ENCODE results near the gene PCSK1N. TPM values are rescaled to one million over a fixed set of nuclear protein-coding genes. Genes with fewer than 3 reads are reported as not detected.

Gene PCSK1N
- total and polyA plus RNA-seq, 4 donors, result 61.4 to 566 (median 286) TPM

DNA sequence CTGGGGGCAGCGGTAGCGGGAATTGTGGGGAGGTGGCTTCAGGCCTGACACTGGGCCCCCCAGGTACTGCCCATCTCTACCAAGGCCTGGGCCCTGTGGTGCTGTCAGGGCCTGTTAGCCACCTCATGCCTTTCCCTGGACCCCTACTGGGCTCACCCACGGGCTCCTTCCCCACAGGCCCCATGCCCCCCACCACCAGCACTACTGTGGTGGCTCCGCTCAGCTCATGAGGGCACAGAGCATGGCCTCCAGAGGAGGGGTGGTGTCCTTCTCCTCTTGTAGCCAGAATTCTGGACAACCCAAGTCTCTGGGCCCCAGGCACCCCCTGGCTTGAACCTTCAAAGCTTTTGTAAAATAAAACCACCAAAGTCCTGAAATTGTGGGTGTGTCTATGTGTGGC lies 41.5 kb downstream of the PCSK1N start:
- Histone ChIP-seq H3K36me3 (ENCODE audit: control insufficient read depth, insufficient read depth, low read length) (no peaks in the 10 kb centered on the region), H3K9me3 (ENCODE audit: control insufficient read depth, insufficient read depth, low read length) (no peaks in the 10 kb centered on the region), H3K27me3 (ENCODE audit: control insufficient read depth, insufficient read depth, low read length) (no peaks in the 10 kb centered on the region), H3K4me3 (ENCODE audit: low read depth, low read length) (no peak overlapping the region), H3K4me1 (ENCODE audit: control insufficient read depth, insufficient read depth, low read length) (no peaks in the 10 kb centered on the region), H3K27ac (ENCODE audit: low read depth, low read length) (no peak overlapping the region)
- no peak for DNase-seq (ENCODE audit: low read depth in 4 of 6, low spot score in 6 of 6)
- 73% methylated on average over 4 of the region's 4 CpGs for WGBS (ENCODE audit: insufficient coverage)

DNA sequence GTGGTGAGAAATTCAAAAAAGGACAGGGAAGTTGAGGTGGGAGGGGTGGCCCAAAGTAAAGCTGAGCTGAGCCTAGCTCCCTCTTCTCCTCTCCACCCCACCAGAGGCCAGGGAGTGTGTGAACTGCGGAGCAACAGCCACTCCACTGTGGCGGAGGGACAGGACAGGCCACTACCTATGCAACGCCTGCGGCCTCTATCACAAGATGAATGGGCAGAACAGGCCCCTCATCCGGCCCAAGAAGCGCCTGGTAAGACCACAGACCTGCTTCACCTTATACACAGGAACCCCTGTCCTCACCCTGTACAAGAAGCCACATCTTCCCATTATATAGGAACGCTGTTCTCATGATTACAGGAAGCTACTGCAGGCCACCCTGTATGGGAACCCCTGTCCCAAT lies 43.2 kb downstream of the PCSK1N start:
- DNase-seq (ENCODE audit: low read depth in 4 of 6, low spot score in 6 of 6), result no peak
- H3K27ac ChIP-seq (ENCODE audit: low read depth, low read length), result no peak overlapping the region
- no peaks in the 10 kb centered on the region for H3K4me1 ChIP-seq (ENCODE audit: control insufficient read depth, insufficient read depth, low read length)
- H3K36me3 ChIP-seq (ENCODE audit: control insufficient read depth, insufficient read depth, low read length), result no peaks in the 10 kb centered on the region
- H3K9me3 ChIP-seq (ENCODE audit: control insufficient read depth, insufficient read depth, low read length), result no peaks in the 10 kb centered on the region
- 74% methylated on average over 7 of the region's 7 CpGs for WGBS (ENCODE audit: insufficient coverage)
- H3K27me3 ChIP-seq (ENCODE audit: control insufficient read depth, insufficient read depth, low read length), result peaks cover 2% of the 10 kb centered on the region
- no peak overlapping the region for H3K4me3 ChIP-seq (ENCODE audit: low read depth, low read length)

DNA sequence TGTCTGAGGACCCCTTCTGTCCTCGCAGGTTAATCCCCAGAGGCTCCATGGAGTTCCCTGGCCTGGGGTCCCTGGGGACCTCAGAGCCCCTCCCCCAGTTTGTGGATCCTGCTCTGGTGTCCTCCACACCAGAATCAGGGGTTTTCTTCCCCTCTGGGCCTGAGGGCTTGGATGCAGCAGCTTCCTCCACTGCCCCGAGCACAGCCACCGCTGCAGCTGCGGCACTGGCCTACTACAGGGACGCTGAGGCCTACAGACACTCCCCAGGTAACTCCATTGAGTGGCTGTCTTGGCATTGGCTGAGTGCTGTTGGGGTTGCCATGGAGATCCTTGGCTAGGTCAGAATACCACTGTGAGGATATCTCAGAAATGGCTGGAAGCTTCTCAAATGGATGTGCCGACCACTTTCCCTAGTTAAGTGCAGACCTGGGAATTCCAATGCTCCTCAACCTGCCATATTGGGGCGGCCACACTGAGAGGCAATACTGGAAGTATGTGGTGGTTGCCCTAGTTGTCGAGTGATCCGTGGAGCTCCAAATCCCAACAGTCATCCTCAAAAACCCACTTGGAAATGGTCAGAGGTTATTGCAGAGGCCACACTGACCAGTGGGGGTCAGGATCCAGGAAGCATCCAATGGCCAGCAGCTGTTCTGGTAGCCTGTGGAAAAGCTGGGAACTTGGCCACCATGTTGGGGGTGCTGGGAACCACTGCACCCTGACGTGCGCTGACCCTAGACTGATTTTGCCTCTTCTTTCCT lies 44.2 kb downstream of the PCSK1N start:
- Histone ChIP-seq H3K27ac (ENCODE audit: low read depth, low read length) (no peak overlapping the region), H3K4me3 (ENCODE audit: low read depth, low read length) (no peak overlapping the region), H3K4me1 (ENCODE audit: control insufficient read depth, insufficient read depth, low read length) (no peaks in the 10 kb centered on the region), H3K9me3 (ENCODE audit: control insufficient read depth, insufficient read depth, low read length) (no peaks in the 10 kb centered on the region), H3K27me3 (ENCODE audit: control insufficient read depth, insufficient read depth, low read length) (peaks cover 2% of the 10 kb centered on the region), H3K36me3 (ENCODE audit: control insufficient read depth, insufficient read depth, low read length) (no peaks in the 10 kb centered on the region)
- 55% methylated on average over 8 of the region's 11 CpGs for WGBS (ENCODE audit: insufficient coverage)
- DNase-seq (ENCODE audit: low read depth in 4 of 6, low spot score in 6 of 6), result no peak

DNA sequence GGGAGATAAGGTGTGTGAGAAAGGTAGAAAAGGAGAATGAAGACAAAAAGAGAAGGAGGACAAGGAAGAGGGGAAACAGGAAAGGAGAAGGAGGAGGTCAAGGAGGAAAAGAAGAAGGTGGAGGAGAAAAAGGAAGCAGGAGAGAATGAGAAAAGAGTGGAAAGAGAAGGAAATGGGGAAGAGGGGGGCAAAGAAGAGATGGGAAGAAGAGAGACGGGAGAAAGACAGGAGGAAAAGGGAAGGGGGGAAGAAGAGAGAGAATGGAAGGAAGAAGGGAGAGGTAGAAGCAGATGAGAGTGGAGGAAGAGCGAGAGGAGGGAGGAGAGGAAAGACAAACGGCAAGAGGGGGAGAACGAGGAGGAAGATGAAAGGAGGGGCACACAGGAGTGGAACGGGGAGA lies 44.9 kb downstream of the PCSK1N start:
- DNase-seq (ENCODE audit: low read depth in 4 of 6, low spot score in 6 of 6), result no peak
- WGBS (ENCODE audit: insufficient coverage), result 62% methylated on average over 5 of the region's 5 CpGs
- no peaks in the 10 kb centered on the region for H3K4me1 ChIP-seq (ENCODE audit: control insufficient read depth, insufficient read depth, low read length)
- H3K27ac ChIP-seq (ENCODE audit: low read depth, low read length), result no peak overlapping the region
- no peaks in the 10 kb centered on the region for H3K36me3 ChIP-seq (ENCODE audit: control insufficient read depth, insufficient read depth, low read length)
- H3K9me3 ChIP-seq (ENCODE audit: control insufficient read depth, insufficient read depth, low read length), result no peaks in the 10 kb centered on the region
- H3K4me3 ChIP-seq (ENCODE audit: low read depth, low read length), result no peak overlapping the region
- peaks cover 2% of the 10 kb centered on the region for H3K27me3 ChIP-seq (ENCODE audit: control insufficient read depth, insufficient read depth, low read length)

DNA sequence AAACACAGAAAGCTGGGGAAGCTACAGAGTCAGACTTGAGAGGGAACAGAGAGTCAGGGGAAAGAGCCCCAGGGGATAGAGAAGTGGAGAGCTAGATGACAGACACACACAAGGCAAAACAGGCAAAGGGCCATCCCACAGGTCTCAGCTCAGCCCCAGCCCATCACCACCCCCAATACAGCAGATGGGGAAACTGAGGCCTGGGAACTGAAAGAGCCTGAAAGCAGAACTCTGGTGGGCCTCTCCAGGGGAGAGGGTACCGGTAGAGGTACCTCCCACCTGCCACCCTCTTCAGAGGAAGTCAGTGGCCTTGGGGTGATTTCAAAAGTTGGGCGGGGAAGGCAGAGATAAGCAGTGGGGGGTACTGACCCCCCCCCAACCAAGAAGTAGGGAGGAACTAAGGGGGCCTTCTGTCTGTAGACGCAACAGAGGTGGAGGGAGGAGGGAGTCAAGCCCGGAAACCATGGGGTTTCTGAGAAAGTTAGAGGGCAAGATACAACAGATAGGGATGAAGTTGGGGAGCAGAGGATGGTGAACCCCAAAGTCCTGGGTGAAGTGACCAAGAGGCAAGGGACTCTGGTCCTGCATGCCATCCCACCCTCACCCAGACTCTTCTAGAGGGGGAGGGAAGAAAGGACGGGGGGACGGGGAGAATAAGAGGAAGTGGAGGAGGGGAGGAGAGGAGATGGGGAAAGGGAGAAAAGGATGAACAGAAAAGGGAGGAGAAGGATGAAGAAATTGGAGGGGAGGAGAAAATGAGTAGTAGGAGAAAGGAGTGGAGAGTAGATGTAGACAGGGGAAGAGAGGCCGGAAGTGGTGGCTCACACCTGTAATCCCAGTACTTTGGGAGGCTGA lies 45.8 kb downstream of the PCSK1N start:
- H3K4me1 ChIP-seq (ENCODE audit: control insufficient read depth, insufficient read depth, low read length), result no peaks in the 10 kb centered on the region
- DNase-seq (ENCODE audit: low read depth in 4 of 6, low spot score in 6 of 6), result no peak
- peaks cover 2% of the 10 kb centered on the region for H3K27me3 ChIP-seq (ENCODE audit: control insufficient read depth, insufficient read depth, low read length)
- H3K27ac ChIP-seq (ENCODE audit: low read depth, low read length), result no peak overlapping the region
- no peaks in the 10 kb centered on the region for H3K36me3 ChIP-seq (ENCODE audit: control insufficient read depth, insufficient read depth, low read length)
- H3K4me3 ChIP-seq (ENCODE audit: low read depth, low read length), result no peak overlapping the region
- 79% methylated on average over 2 of the region's 7 CpGs for WGBS (ENCODE audit: insufficient coverage)
- no peaks in the 10 kb centered on the region for H3K9me3 ChIP-seq (ENCODE audit: control insufficient read depth, insufficient read depth, low read length)

DNA sequence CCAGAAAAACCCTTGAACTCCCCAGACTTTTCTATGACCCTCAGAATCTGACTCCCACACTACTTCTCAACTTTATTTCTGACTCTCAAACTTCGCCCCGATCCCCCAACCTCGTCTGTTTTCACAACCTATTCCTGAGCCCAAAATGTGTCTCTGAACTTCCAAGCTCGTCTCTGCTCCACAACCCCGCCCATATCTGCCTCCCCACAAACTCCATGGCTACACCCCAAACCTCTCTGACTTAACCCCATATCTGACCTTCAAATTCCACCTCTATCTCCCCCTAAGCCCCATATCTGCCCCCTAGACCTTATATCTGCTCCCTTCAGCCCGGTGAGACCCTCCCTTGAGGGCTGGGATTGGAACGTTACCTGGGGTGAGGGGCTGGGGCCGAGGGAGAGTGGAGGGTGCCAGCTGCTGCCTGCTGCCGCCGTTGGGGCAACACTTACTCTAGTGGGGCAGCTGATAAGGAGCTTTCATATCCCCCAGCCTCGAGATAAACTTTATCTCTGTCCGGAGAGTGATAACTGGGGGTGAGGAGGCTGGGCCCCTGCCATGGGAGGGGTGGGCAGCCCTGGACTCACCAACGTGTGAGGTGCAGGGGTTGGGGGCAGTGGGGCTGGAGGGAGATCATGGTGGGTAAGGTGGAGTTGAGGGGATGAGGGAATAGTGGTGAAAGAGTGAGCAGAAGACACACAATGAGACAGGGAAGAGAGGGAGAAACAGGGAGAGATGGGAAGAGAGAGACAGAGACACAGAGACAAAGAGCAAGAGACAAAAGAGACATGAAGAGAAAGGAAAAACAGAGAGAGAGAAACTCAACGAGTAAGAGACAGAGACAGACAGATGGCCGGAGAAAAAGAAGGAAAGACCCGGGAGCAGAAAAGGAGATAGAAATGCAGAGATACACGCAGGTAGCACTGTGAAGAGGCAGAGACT lies 47.6 kb downstream of the PCSK1N start:
- 63% methylated on average over 15 of the region's 17 CpGs for WGBS (ENCODE audit: insufficient coverage)
- Histone ChIP-seq H3K4me3 (ENCODE audit: low read depth, low read length) (no peak overlapping the region), H3K27ac (ENCODE audit: low read depth, low read length) (no peak overlapping the region), H3K9me3 (ENCODE audit: control insufficient read depth, insufficient read depth, low read length) (no peaks in the 10 kb centered on the region), H3K36me3 (ENCODE audit: control insufficient read depth, insufficient read depth, low read length) (no peaks in the 10 kb centered on the region), H3K4me1 (ENCODE audit: control insufficient read depth, insufficient read depth, low read length) (no peaks in the 10 kb centered on the region), H3K27me3 (ENCODE audit: control insufficient read depth, insufficient read depth, low read length) (peaks cover 2% of the 10 kb centered on the region)
- no peak for DNase-seq (ENCODE audit: low read depth in 4 of 6, low spot score in 6 of 6)

DNA sequence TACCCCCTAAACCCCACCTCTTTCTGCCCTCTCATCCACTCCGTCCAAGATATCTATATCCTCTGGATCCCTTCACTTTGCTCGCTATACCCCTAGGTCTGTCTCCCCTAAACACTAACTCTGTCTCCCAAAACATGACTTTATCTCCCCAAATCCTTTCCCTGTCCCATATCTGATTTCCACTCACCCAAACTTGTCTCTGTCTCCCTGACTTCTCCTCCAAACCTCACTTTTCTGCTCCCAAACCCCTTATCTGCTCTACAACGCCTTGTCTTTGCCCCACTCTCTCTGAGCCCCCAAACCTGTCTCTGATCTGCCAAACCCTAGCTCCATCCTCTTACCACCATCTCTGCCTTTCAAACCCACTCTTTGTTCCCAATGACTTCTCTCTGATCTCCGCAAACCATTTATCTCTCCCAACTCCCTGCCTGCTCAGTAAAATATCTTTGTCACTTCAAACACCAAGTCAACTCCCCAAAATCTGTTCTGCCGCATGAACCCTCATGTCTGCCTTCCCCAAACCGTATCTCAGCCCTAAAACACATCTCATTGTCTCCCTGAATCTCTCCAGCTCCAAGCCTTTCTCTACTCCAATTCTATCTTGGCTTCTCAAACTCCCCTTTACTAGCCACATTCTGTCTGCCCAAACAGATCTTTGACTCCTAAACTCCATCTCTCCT lies 48.4 kb downstream of the PCSK1N start:
- Histone ChIP-seq H3K9me3 (ENCODE audit: control insufficient read depth, insufficient read depth, low read length) (no peaks in the 10 kb centered on the region), H3K27me3 (ENCODE audit: control insufficient read depth, insufficient read depth, low read length) (peaks cover 2% of the 10 kb centered on the region), H3K4me1 (ENCODE audit: control insufficient read depth, insufficient read depth, low read length) (no peaks in the 10 kb centered on the region), H3K4me3 (ENCODE audit: low read depth, low read length) (no peak overlapping the region), H3K36me3 (ENCODE audit: control insufficient read depth, insufficient read depth, low read length) (no peaks in the 10 kb centered on the region), H3K27ac (ENCODE audit: low read depth, low read length) (no peak overlapping the region)
- 56% methylated on average over 6 of the region's 6 CpGs for WGBS (ENCODE audit: insufficient coverage)
- no peak for DNase-seq (ENCODE audit: low read depth in 4 of 6, low spot score in 6 of 6)

DNA sequence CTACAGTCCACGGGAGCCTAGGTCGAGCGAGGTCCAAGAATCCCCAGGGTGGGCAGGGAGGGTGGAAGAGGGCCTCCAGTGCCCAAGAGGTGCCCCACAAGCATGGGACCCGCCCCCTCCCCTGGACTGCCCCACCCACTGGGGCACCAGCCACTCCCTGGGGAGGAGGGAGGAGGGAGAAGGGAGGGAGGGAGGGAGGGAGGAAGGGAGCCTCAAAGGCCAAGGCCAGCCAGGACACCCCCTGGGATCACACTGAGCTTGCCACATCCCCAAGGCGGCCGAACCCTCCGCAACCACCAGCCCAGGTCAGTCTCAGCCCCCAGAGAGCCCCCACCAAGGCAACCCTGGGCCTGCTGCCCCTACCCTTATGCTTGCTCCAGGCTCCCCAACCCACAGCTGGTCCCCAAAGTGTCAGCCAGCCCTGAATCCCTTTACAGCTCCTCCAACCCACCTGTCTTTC lies 49.0 kb downstream of the PCSK1N start, which contains the start of gene GATA1:
TSS of gene GATA1 (plus strand) at position 250 of the 460 bp plus-strand sequence. CDS start 4,520 bp downstream, outside the sequence.
- H3K4me3 ChIP-seq (ENCODE audit: low read depth, low read length), result no peak within 1 kb of the TSS
- no peak for DNase-seq (ENCODE audit: low read depth in 4 of 6, low spot score in 6 of 6)
- H3K36me3 ChIP-seq (ENCODE audit: control insufficient read depth, insufficient read depth, low read length), result no peaks in the 10 kb centered on the region
- no peaks in the 10 kb centered on the region for H3K9me3 ChIP-seq (ENCODE audit: control insufficient read depth, insufficient read depth, low read length)
- H3K27me3 ChIP-seq (ENCODE audit: control insufficient read depth, insufficient read depth, low read length), result peaks cover 2% of the 10 kb centered on the region
- H3K4me1 ChIP-seq (ENCODE audit: control insufficient read depth, insufficient read depth, low read length), result no peaks in the 10 kb centered on the region
- WGBS (ENCODE audit: insufficient coverage), result 60% methylated on average over 3 of the region's 7 CpGs
- no peak within 1 kb of the TSS for H3K27ac ChIP-seq (ENCODE audit: low read depth, low read length)

All from spinal cord (tissue), 10 donors.